PC-9 (cell line): ENCODE results near the gene SND1.

ENCODE experiments used
- EZH2 ChIP-seq: fragments of 200-600 bp; sonication (generic); IDR thresholded peaks from 2 replicates; pipeline ENCODE4 v1.8.0; 2017; ENCODE audit warnings: antibody characterized with exemption, low read depth
- TF ChIP-seq, protein P1 (sequence below): fragments of 200-600 bp; sonication (generic); conservative IDR thresholded peaks from 2 replicates; pipeline ENCODE4 v1.6.1; 2017; ENCODE audit warnings: mixed run types, antibody characterized with exemption, mild to moderate bottlenecking, moderate library complexity

DNA sequence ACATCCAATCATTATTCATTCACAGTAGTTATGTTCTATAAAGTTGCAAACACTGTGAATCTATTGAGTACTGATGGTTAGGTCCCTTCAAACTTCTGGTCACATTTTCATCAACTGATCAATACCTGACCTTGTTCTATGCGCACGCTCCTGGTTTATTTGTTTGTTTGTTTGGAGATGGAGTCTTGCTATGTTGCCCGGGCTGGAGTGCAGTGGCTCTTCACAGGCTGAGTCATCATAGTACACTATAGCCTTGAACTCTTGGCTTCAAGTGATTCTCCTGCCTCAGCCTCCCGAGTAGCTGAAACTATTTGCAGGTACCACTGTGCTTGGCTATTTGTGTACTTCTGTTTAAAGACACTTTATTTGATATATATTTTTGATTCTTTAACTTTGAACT, 19.3 kb downstream of the SND1 start:
- no peak for TF ChIP-seq EZH2
- TF ChIP-seq, protein P1, sequence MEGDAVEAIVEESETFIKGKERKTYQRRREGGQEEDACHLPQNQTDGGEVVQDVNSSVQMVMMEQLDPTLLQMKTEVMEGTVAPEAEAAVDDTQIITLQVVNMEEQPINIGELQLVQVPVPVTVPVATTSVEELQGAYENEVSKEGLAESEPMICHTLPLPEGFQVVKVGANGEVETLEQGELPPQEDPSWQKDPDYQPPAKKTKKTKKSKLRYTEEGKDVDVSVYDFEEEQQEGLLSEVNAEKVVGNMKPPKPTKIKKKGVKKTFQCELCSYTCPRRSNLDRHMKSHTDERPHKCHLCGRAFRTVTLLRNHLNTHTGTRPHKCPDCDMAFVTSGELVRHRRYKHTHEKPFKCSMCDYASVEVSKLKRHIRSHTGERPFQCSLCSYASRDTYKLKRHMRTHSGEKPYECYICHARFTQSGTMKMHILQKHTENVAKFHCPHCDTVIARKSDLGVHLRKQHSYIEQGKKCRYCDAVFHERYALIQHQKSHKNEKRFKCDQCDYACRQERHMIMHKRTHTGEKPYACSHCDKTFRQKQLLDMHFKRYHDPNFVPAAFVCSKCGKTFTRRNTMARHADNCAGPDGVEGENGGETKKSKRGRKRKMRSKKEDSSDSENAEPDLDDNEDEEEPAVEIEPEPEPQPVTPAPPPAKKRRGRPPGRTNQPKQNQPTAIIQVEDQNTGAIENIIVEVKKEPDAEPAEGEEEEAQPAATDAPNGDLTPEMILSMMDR: no peak
